ENCODE results near the gene GRIPAP1.

Gene GRIPAP1, protein sequence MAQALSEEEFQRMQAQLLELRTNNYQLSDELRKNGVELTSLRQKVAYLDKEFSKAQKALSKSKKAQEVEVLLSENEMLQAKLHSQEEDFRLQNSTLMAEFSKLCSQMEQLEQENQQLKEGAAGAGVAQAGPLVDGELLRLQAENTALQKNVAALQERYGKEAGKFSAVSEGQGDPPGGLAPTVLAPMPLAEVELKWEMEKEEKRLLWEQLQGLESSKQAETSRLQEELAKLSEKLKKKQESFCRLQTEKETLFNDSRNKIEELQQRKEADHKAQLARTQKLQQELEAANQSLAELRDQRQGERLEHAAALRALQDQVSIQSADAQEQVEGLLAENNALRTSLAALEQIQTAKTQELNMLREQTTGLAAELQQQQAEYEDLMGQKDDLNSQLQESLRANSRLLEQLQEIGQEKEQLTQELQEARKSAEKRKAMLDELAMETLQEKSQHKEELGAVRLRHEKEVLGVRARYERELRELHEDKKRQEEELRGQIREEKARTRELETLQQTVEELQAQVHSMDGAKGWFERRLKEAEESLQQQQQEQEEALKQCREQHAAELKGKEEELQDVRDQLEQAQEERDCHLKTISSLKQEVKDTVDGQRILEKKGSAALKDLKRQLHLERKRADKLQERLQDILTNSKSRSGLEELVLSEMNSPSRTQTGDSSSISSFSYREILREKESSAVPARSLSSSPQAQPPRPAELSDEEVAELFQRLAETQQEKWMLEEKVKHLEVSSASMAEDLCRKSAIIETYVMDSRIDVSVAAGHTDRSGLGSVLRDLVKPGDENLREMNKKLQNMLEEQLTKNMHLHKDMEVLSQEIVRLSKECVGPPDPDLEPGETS

DNA sequence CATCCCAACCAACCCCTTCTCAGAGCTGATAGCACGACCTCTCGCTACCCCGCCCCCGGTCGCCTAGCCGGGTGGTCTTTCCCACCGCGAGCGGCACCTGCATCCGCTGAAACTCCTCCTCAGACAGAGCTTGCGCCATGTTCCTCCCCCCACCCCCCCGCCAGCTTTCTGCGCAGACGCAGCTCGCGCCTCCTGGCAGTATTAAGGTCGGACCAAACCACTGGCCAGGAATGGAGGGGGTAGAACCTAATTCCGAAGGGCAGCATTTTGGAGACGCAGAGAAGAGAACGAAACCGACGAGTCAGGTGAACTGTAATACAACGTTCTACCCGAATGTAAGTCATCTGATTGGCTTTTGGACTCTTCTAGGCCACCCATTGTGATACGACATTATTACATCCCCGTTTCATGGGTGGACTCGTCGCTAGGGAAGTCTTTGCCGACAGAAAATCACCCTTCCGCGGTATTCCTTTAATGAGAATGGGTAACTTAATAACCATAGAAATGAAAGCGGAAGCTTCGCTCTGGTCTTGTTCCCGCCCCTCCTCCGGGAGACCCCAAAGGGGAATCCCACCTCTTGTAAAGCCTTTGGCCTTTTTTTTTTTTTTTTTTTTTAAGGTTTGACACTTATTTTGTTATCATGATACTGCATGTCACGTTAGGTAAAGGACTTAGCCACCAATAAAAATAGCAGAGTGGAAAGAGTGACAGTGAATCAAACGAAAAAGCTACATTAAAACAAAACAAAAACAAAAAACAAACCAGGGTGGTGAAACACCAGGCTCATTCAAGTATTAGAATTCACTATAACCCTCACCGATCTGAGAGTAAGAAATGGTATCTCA, at the start of gene GRIPAP1:
Gene GRIPAP1 (minus strand): TSS at position 174 of the 845 bp plus-strand sequence. CDS start 35 bp downstream, at position 139.
- peak; percentile 83 for DNase-seq (ENCODE audit: low spot score)

DNA sequence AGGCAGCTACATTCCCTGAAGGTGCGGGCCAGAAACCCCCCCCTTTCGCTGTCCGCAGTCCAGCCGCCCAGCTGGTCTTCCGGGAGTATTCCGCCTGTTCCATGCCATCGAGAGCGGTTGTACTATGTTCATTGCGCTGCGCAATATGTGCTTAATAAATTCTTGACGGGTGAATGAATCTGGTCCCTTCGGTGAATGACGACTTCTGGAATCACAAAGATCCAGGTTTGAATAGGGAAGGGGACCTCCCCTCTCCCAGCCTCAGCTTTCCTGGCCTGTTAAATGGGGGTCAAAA, 41.9 kb upstream of the GRIPAP1 start:
- DNase-seq (ENCODE audit: low spot score) = no peak

DNA sequence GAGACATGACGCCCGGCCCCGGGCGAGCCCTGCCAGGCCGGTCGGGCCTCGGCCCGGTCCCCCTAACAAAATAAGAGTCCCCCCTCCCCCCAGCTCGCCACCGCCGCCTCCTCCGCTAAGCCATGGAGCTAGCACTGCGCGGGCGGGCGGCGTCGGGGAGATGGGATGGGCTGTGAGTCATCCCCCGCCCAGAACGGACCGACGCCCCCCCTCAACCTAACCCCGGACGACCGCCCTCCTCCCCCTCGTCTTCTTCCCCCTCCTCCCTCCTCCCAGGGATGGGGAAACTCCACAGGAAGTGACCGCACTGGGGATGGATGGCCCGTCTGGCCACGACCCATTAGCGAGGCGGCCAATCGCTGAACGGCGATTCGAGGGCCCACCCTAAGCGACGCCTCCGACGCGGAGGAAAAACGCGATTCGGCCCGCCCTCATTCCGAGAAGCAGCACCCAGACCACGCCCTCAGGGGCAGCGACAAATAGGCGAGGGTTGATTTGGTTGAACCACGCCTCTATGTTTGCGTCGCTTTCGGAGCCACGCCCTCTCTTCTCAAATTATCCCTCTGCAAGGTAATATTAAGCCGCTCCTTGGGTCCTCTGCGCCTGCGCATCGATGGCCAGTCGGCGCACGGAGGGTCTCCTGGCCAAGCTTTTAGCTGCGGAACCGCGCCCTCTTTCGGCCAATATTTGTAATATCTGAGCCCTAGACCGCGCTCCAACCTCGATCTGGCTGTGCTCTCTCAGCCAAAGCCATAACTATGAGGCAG, 41.3 kb upstream of the GRIPAP1 start, which contains the start of gene TFE3:
Gene TFE3 (minus strand): TSS at position 138 of the 767 bp plus-strand sequence. CDS start 131 bp downstream, at position 7.
- DNase-seq (ENCODE audit: low spot score) = peak; percentile 97

DNA sequence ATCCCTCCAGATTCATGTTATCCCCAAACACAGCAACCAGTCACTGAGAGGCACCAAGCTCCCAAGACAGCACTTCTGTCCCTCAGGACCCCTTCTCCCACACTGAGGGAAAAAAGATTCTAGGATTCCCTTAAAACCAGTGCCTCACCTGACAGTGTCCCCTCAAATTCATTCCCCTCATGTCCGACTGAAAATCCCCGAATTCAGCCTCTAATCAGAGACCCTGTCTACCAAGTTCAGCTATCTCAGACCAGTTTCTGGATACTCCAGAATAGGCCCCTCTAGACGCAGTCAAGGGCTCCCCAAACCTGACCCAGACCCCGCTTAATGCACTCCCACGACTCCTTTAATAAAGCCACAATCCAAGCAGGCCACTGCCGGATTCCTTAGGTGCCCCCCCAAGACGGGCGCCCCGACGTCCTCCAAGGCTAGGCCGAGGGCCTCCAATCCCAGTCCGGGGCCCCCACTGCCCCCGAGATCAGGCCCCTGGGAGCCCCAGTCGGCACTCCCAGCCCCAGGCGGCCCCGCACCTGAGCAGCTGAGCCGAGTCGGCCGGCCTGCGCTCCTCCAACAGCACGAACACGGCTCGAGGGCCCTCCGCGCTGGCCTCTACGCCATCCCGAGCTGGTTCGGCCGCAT, 40.6 kb upstream of the GRIPAP1 start:
- DNase-seq (ENCODE audit: low spot score) = no peak

DNA sequence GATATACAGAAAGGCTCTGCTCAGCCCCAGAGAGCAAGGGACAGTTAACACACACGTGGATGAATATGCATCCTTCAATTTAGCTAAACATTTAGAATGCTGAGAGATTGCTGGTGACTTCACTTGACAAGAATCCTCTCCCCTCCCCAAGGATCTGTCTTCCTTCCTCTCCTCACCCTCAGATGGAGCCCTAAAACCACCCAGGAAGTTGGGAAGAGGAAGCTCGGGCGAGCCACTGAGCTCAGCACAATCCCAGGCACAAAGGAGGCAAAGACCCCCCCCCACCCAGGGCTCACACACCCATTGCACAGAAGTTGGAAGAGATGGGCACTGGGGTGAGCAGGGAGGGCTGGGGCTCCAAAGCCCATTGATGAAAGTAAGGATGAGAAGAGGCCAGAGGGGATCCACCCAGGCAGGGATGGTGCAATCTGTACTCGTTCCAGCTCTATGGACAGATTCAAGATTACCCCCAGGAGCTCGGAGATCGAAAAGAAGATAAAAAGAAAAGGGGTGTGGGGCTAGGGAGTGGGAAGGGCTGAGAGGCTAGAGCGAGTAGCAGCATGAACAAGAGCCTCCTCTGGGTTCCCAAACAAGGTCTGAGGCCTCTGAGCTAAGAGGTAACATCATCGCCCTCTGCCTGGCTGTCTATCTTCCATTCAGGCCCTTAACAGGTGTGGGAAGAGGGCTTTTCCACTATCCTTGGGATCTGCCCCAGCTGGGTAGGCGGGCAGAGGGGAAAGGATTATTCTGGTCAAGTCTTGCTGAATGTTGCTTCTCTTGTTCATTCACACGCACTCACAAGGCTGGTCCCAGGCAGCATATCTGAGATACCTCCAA, 39.9 kb upstream of the GRIPAP1 start:
- DNase-seq (ENCODE audit: low spot score) = no peak

DNA sequence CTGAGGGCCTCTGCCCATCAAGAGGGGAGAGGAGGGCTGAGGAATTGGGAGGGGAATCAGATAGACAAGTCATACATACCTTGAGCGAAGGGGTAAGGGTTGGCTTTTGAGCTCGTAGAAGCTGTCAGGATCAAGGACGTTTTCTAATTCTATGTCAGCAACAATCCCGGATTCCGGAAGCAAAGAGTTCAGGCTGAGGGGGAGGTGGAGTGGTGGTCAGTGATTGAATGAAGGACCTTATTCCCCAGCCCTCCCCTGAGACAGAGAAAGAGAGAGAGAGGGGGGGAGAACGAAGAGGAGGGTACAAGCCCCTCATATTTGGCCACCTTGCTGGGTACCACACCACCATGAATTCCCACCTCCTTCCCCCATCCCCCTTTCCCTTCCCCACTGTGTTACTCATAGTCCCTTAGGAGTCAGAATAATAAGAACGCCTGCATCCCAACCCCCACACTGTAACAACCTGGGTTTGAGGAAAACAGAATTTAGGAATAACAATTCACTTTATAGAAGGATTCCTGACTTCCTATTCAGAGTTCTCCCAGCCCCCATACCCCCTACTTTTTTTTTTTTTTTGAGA, 38.4 kb upstream of the GRIPAP1 start:
- DNase-seq (ENCODE audit: low spot score) = no peak

DNA sequence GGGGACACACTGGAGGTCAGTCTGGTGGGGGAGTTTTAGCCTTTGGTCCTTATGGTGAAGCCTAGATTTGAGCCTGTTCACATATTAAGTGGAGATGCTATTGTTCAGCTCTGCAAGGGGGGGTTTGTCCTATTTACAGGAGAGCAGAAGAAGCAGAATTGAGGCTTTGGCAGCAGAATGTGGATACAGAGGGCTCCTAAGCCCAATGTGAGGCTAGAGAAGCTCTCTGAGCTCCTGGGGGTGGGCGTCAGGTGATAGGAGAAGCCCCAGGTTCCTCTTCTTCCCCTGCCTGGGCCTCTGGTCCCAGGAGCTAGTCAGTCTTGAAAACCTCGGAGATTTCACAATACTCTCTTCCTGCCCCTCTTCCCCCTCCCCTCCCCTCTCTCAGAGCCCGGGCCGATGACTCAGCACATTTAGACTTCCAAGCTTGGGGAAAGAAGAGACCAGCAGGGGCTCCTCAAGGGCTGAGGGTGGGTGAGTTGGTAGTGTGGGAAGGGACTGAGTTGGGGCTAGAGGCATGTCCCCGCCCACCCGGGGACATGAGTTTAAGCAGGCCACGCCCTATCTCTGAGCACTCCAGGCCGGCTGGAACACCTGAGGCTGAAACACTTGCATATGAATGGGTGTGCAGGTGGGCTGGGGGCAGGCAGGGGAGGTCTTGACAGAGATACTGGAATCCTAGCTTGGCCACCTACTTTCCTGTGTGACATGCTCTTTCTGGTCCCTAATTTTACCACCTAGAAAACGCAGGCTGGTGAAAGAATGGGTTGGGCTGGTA, 37.7 kb upstream of the GRIPAP1 start:
- DNase-seq (ENCODE audit: low spot score) = peak; percentile 72

DNA sequence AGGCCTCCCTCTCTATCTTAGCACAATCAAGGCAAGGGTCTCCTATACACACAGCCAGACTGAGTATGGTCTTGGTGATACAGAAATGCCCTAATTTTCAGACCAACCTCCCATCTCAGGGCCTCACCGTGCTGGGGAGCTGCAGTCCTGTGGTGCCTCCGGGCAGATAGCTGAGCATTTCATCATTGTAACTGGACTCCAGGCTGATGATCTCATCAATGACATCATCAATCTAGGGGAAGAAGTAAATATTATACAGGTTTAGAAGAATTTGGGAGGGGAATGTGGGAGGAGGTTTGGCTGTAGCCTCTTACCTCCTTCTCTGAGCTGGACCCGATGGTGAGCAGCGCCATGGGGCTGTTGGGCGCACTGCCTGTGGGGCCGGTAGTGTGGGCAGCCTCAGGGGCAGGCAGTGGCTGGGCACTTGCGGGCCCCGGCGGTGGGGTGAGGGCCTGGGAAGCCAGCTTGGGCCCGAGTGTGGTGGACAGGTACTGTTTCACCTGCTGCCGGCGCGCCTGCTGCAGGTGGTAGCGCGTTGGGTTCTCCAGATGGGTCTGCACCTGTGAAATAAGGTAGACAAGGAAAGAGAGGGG, 35.9 kb upstream of the GRIPAP1 start:
- no peak for DNase-seq (ENCODE audit: low spot score)

DNA sequence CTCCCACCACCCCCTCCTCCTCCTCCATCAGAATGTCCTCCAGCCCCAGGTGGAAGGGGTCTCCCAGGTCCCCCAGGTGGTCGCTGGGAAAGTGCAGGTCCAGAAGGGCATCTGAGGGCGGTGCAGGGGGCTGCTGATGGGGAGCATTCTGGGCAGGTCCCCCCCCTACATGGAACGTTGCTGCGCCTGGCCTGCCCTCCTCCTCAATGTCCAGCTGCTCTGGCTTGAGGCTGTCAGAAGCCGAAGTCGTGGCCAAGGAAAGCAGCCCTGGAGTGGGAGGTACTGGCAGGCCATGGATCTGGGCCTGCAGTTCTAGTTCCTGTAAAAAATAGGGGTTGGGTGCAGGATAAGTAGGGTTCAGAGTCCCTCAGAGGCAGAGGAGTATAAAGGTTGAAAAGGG, 28.2 kb upstream of the GRIPAP1 start:
- no peak for DNase-seq (ENCODE audit: low spot score)

DNA sequence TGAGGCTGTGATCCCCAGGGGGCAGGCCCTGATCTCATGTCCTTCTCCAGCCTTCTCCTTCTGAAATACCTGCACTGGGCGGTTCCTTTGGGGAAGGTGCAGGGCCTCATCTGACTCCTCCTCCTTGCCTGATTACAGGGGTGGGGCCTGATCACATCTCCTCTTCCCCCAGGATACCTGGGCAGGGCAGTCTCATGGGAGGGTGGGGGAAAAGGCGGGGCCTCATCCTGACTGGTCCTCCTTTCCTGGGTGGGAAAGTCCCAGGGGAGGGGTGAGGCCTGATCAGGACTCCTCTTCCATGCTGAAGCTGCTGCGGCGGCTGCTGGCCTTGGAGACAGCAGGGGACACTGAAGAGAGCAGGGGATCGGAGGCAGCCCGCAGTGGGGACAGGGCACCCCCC, 27.8 kb upstream of the GRIPAP1 start:
- DNase-seq (ENCODE audit: low spot score) = no peak

DNA sequence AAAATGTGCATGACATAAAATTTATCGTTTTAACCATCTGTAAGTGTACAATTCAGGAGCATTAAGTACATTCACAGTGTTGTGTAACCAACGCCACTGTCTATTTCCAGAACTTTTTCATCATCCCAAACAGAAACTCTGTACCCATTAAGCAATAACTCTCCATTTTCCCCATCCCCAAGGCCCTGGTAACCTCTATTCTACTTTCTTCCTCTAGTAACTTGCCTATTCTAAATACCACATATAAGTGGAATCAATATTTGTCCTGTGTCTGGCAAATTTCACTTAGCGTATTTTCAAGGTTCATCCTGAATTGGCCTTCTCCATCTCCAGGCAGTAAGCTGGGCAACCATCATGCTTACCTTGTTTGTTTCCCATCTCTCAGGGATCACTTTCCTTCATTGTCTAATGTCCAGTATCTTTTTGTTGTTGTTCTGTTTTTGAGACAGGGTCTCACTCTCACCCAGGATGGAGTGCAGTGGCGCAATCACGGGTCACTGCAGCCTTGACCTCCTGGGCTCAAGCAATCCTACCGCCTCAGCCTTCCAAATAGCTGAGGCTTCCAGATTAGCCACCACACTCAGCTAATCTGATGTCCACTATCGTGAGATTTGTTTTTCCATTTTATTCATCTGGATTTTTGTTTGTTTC, 17.7 kb upstream of the GRIPAP1 start:
- DNase-seq (ENCODE audit: low spot score) = no peak

DNA sequence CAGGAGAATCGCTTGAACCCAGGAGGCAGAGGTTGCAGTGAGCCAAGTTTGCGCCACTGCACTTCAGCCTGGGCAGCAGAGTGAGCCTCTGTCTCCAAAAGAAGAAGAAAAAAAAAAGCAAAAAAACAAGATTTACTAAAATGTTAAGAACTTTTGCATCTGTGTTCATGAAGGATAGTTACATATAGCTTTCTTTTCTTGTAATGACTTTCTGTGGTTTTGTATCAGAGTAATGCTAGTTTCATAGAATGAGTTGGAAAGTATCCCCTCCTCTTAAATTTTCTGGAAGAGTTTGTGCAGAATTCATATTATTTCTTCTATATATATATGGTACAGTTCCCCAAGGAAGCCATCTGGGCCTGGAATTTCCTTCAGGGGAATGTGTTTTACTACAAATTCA, 17.0 kb upstream of the GRIPAP1 start:
- no peak for DNase-seq (ENCODE audit: low spot score)

DNA sequence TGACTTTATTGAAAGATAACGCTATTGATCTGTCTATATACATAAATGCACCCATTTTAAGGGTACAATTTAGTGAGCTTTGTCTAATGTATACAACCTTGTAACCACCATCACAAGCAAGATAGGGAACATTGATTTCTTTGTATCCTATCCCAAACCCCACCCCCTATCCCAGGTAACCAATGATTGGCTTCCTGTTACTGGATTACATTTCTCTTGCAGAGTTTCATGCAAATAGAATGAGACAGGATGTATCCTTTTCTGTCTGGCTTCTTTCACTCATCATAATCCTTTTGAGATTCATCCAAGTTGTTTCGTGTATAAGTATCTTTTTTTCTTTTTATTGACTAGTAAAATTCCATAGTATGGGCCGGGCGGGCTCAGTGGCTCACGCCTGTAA, 1.6 kb upstream of the GRIPAP1 start:
- no peak for DNase-seq (ENCODE audit: low spot score)

DNA sequence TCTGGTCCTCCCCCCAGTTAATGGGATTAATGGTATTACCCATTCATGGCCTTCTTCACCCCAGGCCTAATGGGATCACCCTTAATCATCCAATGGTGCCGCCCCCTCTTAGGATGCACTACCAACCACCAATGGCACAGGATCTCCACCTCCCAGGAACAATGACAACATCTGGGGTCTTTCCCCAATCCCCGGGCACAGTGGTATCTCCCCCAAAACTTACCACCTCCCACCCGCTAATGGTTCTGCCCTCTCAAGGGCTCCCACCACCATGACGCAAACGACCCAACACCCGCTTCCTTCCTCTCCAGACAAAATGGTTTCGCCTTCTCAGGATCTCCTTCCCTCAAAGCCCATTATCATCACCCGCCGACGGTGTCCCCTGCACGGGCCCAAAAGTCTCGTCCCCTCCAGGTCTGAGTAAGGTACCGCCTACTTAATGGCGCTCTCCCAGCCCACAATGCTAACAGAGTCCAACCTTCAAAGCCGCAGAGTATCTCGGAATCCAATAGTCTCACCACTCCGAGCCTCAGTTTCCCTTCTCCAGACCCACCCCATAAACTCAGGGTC, 458 bp downstream of the GRIPAP1 start:
- peak; percentile 42 for DNase-seq (ENCODE audit: low spot score)

DNA sequence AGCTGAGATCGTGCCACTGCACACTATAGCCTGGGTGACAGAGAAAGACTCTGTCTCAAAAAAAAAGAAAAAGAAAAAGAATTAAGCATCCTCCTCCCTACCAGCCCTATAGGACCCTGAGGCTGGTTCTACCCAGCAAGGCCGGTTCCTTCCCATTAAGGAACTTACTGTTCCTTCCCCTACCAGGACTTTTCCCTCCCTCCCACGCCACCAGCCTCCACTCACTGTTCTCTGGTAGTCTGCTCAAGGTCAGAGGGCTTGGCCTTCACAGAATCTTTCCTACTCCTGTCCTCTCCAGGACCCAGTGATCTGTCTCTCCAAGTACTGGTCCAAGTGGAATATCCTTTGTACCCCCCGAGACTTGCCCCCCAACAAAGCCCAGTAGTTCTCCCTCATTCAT, 1.4 kb downstream of the GRIPAP1 start:
- DNase-seq (ENCODE audit: low spot score) = no peak

DNA sequence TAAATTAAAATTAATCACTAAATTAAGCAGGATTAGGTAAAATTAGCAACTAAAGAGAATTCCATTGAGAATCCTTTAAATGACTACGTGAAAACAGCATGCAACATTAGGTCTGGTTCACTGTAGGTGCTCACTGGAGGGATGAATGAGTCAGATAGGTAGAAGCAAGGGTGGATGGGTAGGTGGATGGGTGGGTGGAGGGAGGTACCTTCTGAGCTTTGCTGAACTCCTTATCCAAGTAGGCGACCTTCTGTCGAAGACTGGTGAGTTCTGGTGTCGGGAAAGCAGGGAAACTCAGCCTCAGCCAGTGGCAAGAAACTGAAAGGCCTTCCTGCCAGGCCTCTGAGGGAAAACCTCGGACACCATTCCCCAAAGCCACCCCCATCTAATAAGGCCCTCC, 3.0 kb downstream of the GRIPAP1 start:
- peak; percentile 16 for DNase-seq (ENCODE audit: low spot score)

DNA sequence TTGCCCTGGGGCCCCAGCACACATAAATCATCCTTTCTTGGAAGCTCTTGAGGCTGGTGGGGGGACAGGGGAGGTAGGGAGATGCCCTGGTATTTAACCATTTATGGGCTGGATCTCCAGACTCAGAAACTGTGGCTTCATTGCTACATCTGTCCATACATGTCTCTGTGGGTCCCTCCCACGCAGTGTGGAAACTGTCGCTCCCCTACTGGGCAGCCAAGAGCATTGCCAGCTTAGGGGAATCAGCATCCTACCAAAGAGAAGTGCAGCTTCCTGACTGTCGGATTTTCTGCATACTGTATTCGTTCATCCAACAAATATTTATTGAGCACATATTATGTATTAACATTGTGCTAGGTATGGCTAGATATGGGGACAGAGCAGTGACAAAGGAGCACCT, 3.7 kb downstream of the GRIPAP1 start:
- DNase-seq (ENCODE audit: low spot score) = no peak

DNA sequence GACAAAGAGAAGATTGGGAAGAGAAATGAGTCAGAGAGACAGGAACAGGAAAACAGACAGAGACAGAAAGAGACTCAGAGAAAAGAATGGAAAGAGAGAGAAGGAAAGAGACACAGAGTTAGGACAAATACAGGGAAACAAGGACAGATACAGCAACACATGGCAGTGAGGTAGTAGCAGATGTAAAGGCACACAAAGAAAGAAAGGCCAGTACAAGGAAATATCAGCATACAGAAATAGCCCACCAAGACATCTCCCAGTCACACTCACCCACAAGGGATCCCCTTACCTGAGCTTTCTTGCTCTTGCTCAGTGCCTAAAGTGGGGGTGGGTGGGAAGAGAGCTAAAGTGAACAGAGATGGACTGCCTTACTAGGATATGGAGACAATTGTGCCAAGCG, 4.2 kb downstream of the GRIPAP1 start:
- no peak for DNase-seq (ENCODE audit: low spot score)

Data from activated CD4-positive, alpha-beta T cell treated with anti-CD3 and anti-CD28 coated beads, Interleukin-2, Interleukin-4, amounts not matched to agents 100 ng/mL and 50 ng/mL, durations not matched to agents 16 hours and 8 hours (primary cell).